CD4-positive, alpha-beta T cell (primary cell): ENCODE results near the gene IL16. TPM values are rescaled to one million over a fixed set of nuclear protein-coding genes. Genes with fewer than 3 reads are reported as not detected.

Experiments used
- ATAC-seq: fragments of 200-7000 bp; cut with Tn5 transposase; one replicate; pipeline ENCODE4 v1.10.0; 2022; ENCODE audit warnings: mild to moderate bottlenecking; ENCODE audit not compliant: poor library complexity
- CTCF ChIA-PET: fragments of 350-600 bp; sonication (Branson Sonifier 250); formaldehyde crosslinking; loops from one replicate; lab custom pipeline; 2021; ENCODE audit warnings: antibody characterized with exemption, inconsistent platforms; lab: Charles Lee
- POLR2A ChIA-PET: fragments of 350-600 bp; sonication (Branson Sonifier 250); formaldehyde crosslinking; loops from one replicate; lab custom pipeline; 2021; ENCODE audit warnings: antibody characterized with exemption, inconsistent platforms; lab: Charles Lee
- DNase-seq, 14 experiments: peaks; one replicate each; pipeline ENCODE4 v3.0.0-alpha.2; 2013 to 2020; ENCODE audit warnings: mixed read lengths in 2 of 14
- H3K27ac ChIP-seq, 2 donors: one replicate each; pipeline versions ENCODE4 v1.5.1 to v1.7.0; 2013; ENCODE audit warnings: low read length in 2 of 2, low read depth in 1 of 2, mild to moderate bottlenecking in 1 of 2
- H3K27me3 ChIP-seq, 2 experiments: 1 replicate in 1 of 2; 2 replicates in 1 of 2; pipeline versions ENCODE4 v1.6.1 to v1.7.0; 2013; ENCODE audit warnings: low read length in 2 of 2, control low read depth in 1 of 2, mild to moderate bottlenecking in 1 of 2, moderate library complexity in 1 of 2; ENCODE audit not compliant: insufficient read depth in 2 of 2, control insufficient read depth in 1 of 2
- H3K36me3 ChIP-seq: one replicate; pipeline ENCODE4 v1.6.1; 2013; ENCODE audit warnings: low read length, control low read depth; ENCODE audit not compliant: insufficient read depth
- H3K4me1 ChIP-seq: one replicate; pipeline ENCODE4 v1.6.1; 2013; ENCODE audit warnings: low read length, control low read depth; ENCODE audit not compliant: insufficient read depth
- H3K4me3 ChIP-seq: one replicate; pipeline ENCODE4 v1.5.1; 2013; ENCODE audit warnings: mild to moderate bottlenecking, low read length, moderate library complexity
- H3K9me3 ChIP-seq, 2 experiments: 1 replicate in 1 of 2; 2 replicates in 1 of 2; pipeline versions ENCODE4 v1.6.1 to v1.7.0; 2013; ENCODE audit warnings: low read length in 2 of 2, mild to moderate bottlenecking in 2 of 2, control low read depth in 1 of 2, moderate library complexity in 1 of 2; ENCODE audit not compliant: control insufficient read depth in 1 of 2, insufficient read depth in 1 of 2
- H3K27ac Mint-ChIP-seq: one replicate; pipeline ENCODE4 v1.8.0; 2020; ENCODE audit warnings: mixed read lengths
- H3K27me3 Mint-ChIP-seq: one replicate; pipeline ENCODE4 v1.8.0; 2021; ENCODE audit warnings: mixed read lengths
- H3K36me3 Mint-ChIP-seq: one replicate; pipeline ENCODE4 v1.8.0; 2021; ENCODE audit warnings: low read depth, mixed read lengths
- H3K4me1 Mint-ChIP-seq: one replicate; pipeline ENCODE4 v1.8.0; 2021; ENCODE audit warnings: low read depth, mixed read lengths
- H3K4me3 Mint-ChIP-seq: one replicate; pipeline ENCODE4 v1.8.0; 2020; ENCODE audit warnings: mild to moderate bottlenecking, mixed read lengths
- H3K9me3 Mint-ChIP-seq: one replicate; pipeline ENCODE4 v1.8.0; 2020; ENCODE audit warnings: mixed read lengths
- intact Hi-C, 2 experiments: fragments of 100-400 bp; cut with DNase I in 1 of 2; cut with micrococcal nuclease in 1 of 2; formaldehyde crosslinking; loops; one replicate each; pipeline versions ENCODE4 v1.15.1 to v1.9.0; 2023 to 2025; cut with DNase I, micrococcal nuclease
- total RNA-seq, 174 experiments: library from RNA in 2 of 174; stranded (reverse) in 2 of 174; gene quantifications; one replicate each; pipeline ENCODE4 v1.2.3 and lab custom pipeline; 2021 to 2026
- TF ChIP-seq, protein P1 (sequence below): fragments of 200-600 bp; IDR thresholded peaks from one replicate; pipeline ENCODE4 v1.8.0; 2022; ENCODE audit warnings: antibody characterized with exemption, mild to moderate bottlenecking

The IL16 gene
- total RNA-seq, 2 experiments from 2014 or later, result 164 to 168 TPM

DNA sequence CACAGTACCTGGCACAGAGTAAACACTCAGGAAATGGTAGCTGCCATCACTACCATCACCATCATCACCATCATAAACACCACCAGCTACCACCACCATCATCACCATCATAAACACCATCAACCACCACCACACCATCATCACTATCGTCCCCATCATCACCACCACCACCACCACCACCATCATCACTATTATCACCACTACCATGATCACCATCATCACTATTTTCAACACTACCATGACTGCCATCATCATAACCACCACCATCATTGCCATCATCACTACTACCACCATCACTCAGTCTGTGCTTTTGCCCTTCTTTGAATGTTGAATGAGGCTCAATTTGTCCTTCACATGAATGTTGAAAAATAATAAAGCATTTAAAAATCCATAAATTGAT lies 21.2 kb upstream of the IL16 start:
- Histone ChIP-seq H3K36me3 (no peaks in the 10 kb centered on the region), H3K4me1 (no peaks in the 10 kb centered on the region), H3K27me3 (peaks cover 0 to 7% of the 10 kb centered on the region in 2 experiments), H3K4me3 (no peak overlapping the region), H3K9me3 (peaks cover 0 to 5% of the 10 kb centered on the region in 2 experiments), H3K27ac (no peak overlapping the region)
- H3K36me3 Mint-ChIP-seq, result no peaks in the 10 kb centered on the region
- no peaks in the 10 kb centered on the region for H3K9me3 Mint-ChIP-seq
- H3K27me3 Mint-ChIP-seq, result peaks cover 20% of the 10 kb centered on the region
- intact Hi-C loops, result no loop called here
- ATAC-seq (no peak), DNase-seq (no peak)
- no peak overlapping the region for H3K27ac Mint-ChIP-seq
- H3K4me1 Mint-ChIP-seq, result no peaks in the 10 kb centered on the region
- CTCF ChIA-PET, result no interaction called here
- POLR2A ChIA-PET, result no interaction called here
- H3K4me3 Mint-ChIP-seq, result no peak overlapping the region
- TF ChIP-seq, protein P1, sequence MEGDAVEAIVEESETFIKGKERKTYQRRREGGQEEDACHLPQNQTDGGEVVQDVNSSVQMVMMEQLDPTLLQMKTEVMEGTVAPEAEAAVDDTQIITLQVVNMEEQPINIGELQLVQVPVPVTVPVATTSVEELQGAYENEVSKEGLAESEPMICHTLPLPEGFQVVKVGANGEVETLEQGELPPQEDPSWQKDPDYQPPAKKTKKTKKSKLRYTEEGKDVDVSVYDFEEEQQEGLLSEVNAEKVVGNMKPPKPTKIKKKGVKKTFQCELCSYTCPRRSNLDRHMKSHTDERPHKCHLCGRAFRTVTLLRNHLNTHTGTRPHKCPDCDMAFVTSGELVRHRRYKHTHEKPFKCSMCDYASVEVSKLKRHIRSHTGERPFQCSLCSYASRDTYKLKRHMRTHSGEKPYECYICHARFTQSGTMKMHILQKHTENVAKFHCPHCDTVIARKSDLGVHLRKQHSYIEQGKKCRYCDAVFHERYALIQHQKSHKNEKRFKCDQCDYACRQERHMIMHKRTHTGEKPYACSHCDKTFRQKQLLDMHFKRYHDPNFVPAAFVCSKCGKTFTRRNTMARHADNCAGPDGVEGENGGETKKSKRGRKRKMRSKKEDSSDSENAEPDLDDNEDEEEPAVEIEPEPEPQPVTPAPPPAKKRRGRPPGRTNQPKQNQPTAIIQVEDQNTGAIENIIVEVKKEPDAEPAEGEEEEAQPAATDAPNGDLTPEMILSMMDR, result no peak

DNA sequence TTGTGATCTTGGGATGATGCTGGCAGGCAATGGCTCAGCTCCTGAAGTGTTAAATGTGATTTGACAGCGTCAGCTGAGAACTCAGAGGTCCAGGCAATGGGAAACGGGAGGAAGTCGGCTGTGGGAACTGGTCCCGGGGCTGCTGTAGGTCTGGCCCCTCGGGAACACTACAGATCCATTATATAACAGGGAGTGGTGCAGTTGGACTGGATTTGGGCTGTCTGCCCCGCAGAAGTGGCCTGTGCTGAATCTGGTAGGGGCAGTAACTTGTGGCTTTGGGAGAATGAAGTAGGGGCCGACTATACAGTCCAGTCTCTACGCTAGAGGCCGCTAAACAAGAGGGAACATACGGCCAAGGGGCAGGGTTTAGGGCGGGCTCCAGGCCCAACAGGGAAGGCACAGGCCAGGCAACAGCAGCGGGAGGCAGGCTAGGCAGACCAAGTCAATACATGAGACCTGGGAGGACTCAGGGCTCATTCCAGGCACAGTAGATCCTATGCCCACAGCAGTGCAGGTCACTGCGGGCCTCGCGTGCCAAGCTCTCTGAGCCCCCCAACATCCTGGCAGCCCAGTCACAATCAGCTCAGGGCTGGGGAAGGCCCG lies 20.3 kb upstream of the IL16 start:
- H3K27ac ChIP-seq, result no peak overlapping the region
- H3K27me3 ChIP-seq, result peaks cover 0 to 7% of the 10 kb centered on the region in 2 experiments
- H3K4me3 ChIP-seq, result no peak overlapping the region
- DNase-seq (no peak), ATAC-seq (no peak)
- H3K4me1 ChIP-seq, result no peaks in the 10 kb centered on the region
- Mint-ChIP-seq H3K4me1 (no peaks in the 10 kb centered on the region), H3K4me3 (no peak overlapping the region), H3K9me3 (no peaks in the 10 kb centered on the region), H3K36me3 (no peaks in the 10 kb centered on the region), H3K27ac (no peak overlapping the region), H3K27me3 (peaks cover 20% of the 10 kb centered on the region)
- no peaks in the 10 kb centered on the region for H3K36me3 ChIP-seq
- ChIA-PET CTCF (no interaction called here), POLR2A (no interaction called here)
- TF ChIP-seq, protein P1, result no peak
- H3K9me3 ChIP-seq, result peaks cover 0 to 5% of the 10 kb centered on the region in 2 experiments
- intact Hi-C loops, result no loop called here

DNA sequence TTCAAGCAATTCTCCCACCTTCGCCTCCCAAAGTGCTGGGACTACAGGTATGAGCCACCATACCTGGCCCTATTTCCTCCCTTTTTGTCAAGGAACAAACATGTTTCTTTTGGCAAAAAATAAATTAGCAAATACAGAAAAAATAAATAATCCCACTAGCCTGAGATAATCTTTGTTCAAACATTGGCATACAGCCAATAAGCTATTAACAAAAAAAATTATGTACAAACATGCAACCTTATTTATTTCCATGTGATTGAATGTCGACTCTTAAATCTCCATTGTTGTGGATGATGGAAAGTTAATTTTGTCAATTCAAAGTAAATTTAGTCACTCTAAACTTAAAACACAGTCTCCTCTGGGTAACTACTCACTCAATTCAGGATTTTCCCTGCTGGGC lies 18.3 kb upstream of the IL16 start:
- peaks cover 30% of the 10 kb centered on the region for H3K27me3 Mint-ChIP-seq
- no peaks in the 10 kb centered on the region for H3K4me1 Mint-ChIP-seq
- H3K9me3 Mint-ChIP-seq, result no peaks in the 10 kb centered on the region
- Histone ChIP-seq H3K27me3 (peaks cover 5 to 8% of the 10 kb centered on the region in 2 experiments), H3K9me3 (peaks cover 0 to 5% of the 10 kb centered on the region in 2 experiments), H3K4me1 (no peaks in the 10 kb centered on the region), H3K27ac (no peak overlapping the region), H3K36me3 (no peaks in the 10 kb centered on the region), H3K4me3 (no peak overlapping the region)
- ChIA-PET POLR2A (no interaction called here), CTCF (no interaction called here)
- no peaks in the 10 kb centered on the region for H3K36me3 Mint-ChIP-seq
- H3K4me3 Mint-ChIP-seq, result no peak overlapping the region
- no peak for ATAC-seq
- no peak for DNase-seq
- H3K27ac Mint-ChIP-seq, result no peak overlapping the region
- TF ChIP-seq, protein P1, result no peak
- intact Hi-C loops, result no loop called here
